Ramos (cell line): ENCODE results near the gene GIGYF1.

Experiments used
- in situ Hi-C: fragments of 300-500 bp; cut with MboI; formaldehyde crosslinking; loops from one replicate; pipeline ENCODE4 v1.14.3; 2022; ENCODE audit warnings: low sequenced_read_pairs; ENCODE audit not compliant: unreplicated experiment

Gene GIGYF1

GRCh38 chr7:100685631-100686145, 8.4 kb downstream of the GIGYF1 start:
- in situ Hi-C loops: no loop called here

- in situ Hi-C loops: no loop called here
These were observed 8.9 kb downstream of the GIGYF1 start for GRCh38 chr7:100685049-100685605.

- in situ Hi-C loops: no loop called here
These were observed 9.5 kb downstream of the GIGYF1 start for GRCh38 chr7:100684534-100685042.

- in situ Hi-C loops: no loop called here
These were observed 10.2 kb downstream of the GIGYF1 start for GRCh38 chr7:100683659-100684533.

- in situ Hi-C loops: no loop called here
These were observed 10.9 kb downstream of the GIGYF1 start for GRCh38 chr7:100682991-100683658.

- in situ Hi-C loops: no loop called here
These were observed 11.8 kb downstream of the GIGYF1 start for GRCh38 chr7:100682228-100682741.

GRCh38 chr7:100681491-100682227, 12.4 kb downstream of the GIGYF1 start:
- in situ Hi-C loops: no loop called here

- in situ Hi-C loops: no loop called here
These were observed 13.3 kb downstream of the GIGYF1 start for GRCh38 chr7:100680576-100681271.

- in situ Hi-C loops: no loop called here
These were observed 14.0 kb downstream of the GIGYF1 start for GRCh38 chr7:100679927-100680575.

- in situ Hi-C loops: no loop called here
These were observed 14.7 kb downstream of the GIGYF1 start for GRCh38 chr7:100679129-100679926.

GRCh38 chr7:100678291-100678984, 15.6 kb downstream of the GIGYF1 start:
- in situ Hi-C loops: no loop called here

GRCh38 chr7:100677308-100678267, 16.5 kb downstream of the GIGYF1 start:
- in situ Hi-C loops: no loop called here

- in situ Hi-C loops: no loop called here
These were observed 17.3 kb downstream of the GIGYF1 start for GRCh38 chr7:100676501-100677306.

- in situ Hi-C loops: no loop called here
These were observed 18.3 kb downstream of the GIGYF1 start for GRCh38 chr7:100675581-100676350.

GRCh38 chr7:100675105-100675451, 19.0 kb downstream of the GIGYF1 start:
- in situ Hi-C loops: no loop called here
